Gastrocnemius medialis (tissue), 4 donors: ENCODE measurements around the gene TTBK1.

ENCODE experiments used
- CTCF ChIP-seq, 5 experiments: fragments of 450-650 bp in 3 of 5; fragments of 200-600 bp in 2 of 5; sonication (generic) in 2 of 5; IDR thresholded peaks in 4 of 5; conservative IDR thresholded peaks in 1 of 5; 1 replicate in 4 of 5; 2 replicates in 1 of 5; pipeline ENCODE4 v1.5.1; 2016 to 2019; ENCODE audit warnings: antibody characterized with exemption in 5 of 5, mild to moderate bottlenecking in 3 of 5, moderate library complexity in 3 of 5
- POLR2A ChIP-seq, 2 donors: fragments of 450-650 bp; IDR thresholded peaks; one replicate each; pipeline ENCODE4 v1.6.1; 2017; ENCODE audit warnings: antibody characterized with exemption in 2 of 2, mild to moderate bottlenecking in 2 of 2, moderate library complexity in 2 of 2

- no peak for TF ChIP-seq POLR2A (IDR thresholded peaks at IDR 0.05)
- TF ChIP-seq CTCF (IDR thresholded peaks at IDR 0.05 in 4 of 5, conservative IDR thresholded peaks at IDR 0.05 in 1 of 5) = no peak
These were observed 3.2 kb downstream of the TTBK1 start for GRCh38 chr6:43246301-43247113.
